Mesenteric fat pad (tissue), 1 donor: ENCODE data around the gene HAS3. TPM values are rescaled to one million over a fixed set of nuclear protein-coding genes. Genes with fewer than 3 reads are reported as not detected.
"Not testable (repeated sequence)": the region's sequence is repeated elsewhere in the genome, so short reads cannot be mapped to it uniquely, and the experiment has no call there.

ENCODE experiments used
- DNase-seq: peaks from one replicate; pipeline ENCODE4 v3.0.0-alpha.2; 2020; ENCODE audit warnings: low spot score
- long read RNA-seq: library from polyadenylated mRNA; unstranded; transcript quantifications from one replicate; pipeline ENCODE4 v2.0.0, GENCODE V29; 2020
- total RNA-seq: library from RNA; stranded (reverse); fragmentation: NEBNext Ultra II Directional; extraction: Animal tissue kit (Norgen Biotek cat#: 25700); gene quantifications from one replicate; pipeline ENCODE4 v1.2.1, GENCODE V29; 2021
- donor health status: DM: yes; HTN: yes; CAD: no.

The HAS3 gene, protein sequence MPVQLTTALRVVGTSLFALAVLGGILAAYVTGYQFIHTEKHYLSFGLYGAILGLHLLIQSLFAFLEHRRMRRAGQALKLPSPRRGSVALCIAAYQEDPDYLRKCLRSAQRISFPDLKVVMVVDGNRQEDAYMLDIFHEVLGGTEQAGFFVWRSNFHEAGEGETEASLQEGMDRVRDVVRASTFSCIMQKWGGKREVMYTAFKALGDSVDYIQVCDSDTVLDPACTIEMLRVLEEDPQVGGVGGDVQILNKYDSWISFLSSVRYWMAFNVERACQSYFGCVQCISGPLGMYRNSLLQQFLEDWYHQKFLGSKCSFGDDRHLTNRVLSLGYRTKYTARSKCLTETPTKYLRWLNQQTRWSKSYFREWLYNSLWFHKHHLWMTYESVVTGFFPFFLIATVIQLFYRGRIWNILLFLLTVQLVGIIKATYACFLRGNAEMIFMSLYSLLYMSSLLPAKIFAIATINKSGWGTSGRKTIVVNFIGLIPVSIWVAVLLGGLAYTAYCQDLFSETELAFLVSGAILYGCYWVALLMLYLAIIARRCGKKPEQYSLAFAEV
- 0.77 TPM for total RNA-seq
- long read RNA-seq = 0 reads

DNA sequence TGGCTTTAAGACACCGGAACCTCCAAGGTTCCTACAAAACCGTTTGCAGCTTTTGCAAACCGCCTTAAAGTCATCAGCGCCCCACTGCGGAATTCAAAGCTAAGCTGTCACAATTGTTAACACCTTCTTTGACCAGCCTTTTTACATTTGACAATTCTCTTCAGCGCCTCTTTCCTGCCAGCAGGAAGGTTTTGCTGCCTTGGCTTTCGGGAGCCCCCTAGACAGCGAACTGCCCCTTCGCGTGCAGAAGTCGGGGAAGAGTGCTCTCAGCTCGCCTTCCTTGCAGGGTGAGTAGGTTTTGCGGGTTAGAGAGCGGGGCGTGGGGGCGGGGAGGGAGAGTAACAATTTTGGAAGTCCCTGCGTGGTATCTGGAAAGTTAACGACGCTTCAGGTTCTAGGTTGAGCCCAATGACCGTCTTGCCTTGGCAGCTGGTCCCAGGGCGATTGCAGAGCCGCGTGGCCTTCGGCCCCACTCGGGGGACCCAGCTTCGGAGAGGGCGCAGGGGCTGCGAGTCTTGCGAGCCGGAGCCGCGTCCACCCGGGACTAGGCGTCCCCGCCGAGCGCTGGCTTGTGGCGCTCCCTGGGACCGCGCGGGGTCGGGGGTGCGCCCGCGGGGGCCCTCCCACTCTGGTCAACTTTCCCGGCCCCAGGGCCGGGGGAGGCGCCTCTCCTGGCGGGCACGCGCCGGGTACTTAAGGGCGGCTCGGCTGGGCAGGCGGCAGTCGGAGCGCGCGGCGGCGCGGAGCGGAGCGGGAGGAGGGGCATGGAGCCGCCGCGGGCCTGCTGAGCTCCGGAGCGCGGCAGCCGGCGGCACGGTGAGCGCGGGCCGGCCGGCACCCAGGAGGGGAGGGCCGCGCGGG lies at the start of gene HAS3:
Gene HAS3 (plus strand): TSS at position 153 of the 861 bp plus-strand sequence. CDS start 3,743 bp downstream, outside the sequence.
- no peak for DNase-seq

DNA sequence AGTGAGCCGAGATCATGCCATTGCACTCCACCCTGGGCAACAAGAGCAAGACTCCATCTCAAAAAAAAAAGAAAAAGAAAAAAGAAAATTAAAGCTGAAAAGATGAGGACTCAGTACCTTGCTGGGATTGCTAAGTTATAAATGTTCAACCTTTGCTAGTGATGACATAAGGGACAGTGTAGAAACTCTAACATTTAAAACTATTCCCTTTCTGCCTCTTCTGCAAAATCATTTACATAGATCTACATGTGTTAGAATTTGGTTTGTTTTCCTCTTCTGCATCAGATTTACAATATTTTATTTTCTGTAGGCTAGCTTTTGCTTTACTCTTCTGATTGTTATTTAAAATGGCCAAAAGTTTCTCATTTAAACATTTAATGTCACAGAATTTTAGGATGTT lies 49.5 kb upstream of the HAS3 start:
- no peak for DNase-seq

DNA sequence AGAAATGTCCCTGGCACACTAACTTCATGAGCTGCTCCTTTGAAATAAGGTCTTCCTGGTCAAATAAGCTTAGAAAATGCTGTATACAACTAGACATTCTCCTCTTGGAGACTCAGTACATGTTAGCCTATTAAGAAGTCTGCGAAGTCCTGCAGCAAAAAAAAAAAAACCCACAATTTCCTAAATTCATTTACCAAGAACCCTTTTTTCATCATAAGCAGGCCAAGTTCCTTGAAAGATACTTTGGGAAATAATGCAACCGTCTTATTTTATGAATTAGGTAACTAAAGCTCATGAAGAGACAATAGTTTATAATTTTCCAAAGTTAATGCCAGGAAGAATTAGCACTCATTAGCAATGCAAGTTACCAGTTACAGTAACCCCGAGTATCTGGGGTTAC lies 49.0 kb upstream of the HAS3 start:
- no peak for DNase-seq

DNA sequence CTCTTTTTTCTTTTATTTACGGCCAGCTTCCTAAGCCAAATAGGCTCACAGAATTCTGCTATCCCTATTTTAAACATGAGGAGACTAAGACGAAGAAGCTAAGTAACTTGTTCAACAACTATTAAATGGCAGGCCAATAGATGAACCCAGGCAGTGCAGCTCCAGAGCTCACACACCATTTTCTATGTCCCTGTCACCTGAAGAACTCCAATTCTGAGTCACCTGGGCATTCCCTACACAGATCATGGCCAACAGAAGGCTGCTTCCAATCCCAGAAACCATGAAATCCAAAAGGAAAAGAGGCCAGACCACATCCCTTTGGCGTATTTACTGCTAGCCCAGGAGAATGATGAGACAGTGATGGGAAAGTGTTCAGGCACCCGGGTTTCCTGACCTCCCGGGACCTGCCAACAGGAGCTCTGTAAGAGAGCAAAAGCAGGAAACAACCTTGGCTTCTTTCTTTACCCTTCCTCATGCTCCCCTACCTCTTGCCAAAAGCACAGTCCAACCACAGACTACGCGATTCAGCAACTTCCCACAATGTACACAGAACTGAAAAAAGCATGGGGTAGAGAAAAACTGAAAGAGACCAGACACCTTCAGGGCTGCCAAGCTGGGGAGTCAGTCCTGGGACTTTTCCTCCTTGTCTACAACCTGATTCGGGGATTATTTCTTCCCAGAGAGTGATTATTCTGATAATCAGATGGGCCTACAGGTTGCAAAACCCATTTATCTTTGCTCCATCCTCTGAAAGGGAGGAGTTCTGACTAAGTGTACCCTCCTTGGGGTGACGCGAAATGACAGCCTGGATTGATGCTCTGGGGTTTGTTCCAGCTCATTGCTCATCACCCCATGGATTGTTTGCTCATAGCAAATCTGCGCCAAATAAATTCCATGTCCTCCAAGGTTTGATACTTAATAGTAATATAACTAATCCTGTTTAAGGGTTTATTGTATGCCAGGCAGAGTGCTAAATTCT lies 47.8 kb upstream of the HAS3 start:
- DNase-seq = no peak

DNA sequence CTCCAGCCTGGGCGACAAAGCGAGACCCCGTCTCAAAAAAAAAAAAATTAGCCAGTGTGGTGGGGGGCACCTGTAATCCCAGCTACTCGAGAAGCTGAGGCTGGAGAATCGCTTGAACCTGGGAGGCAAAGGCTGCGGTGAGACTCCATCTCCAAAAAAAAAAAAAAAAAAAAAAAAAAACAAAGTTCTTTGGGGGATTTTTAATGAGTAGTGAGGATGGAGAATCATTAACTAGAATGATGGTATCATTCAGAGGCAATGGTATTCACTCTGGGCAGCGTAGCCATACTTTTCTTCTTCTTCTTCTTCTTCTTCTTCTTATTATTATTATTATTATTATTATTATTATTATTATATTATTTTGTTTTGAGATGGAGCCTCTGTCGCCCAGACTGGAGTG lies 42.0 kb upstream of the HAS3 start:
- DNase-seq = not testable (repeated sequence)

DNA sequence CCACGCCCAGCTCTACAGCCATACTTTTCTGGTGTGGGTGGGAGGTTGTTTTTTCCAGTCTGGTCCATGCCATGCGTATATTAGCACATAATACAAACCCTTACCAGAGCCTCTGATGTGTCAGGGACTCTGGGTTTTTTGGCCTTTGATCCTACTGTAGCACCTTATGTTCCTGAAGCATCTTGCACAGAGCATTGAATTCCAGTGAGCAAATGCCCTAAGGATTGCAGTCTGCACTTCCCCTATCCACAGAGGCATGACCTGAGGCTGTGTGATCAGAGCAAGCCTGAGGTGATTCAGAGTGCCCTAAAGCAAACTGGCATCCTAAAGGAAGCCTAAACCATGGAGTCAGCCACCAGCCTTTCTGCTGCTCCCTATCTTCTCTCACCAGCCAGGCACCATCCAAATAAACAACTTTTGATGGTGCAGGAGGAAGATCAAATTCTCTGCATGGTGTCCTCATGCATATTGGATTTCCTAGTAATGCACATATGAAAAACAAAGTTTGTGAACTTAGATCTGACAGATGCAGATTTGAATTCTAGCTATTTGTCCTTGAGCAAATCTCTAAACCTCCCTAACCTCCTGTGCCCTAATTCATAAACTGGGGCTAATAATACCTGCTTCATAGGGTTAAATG lies 41.2 kb upstream of the HAS3 start:
- no peak for DNase-seq

DNA sequence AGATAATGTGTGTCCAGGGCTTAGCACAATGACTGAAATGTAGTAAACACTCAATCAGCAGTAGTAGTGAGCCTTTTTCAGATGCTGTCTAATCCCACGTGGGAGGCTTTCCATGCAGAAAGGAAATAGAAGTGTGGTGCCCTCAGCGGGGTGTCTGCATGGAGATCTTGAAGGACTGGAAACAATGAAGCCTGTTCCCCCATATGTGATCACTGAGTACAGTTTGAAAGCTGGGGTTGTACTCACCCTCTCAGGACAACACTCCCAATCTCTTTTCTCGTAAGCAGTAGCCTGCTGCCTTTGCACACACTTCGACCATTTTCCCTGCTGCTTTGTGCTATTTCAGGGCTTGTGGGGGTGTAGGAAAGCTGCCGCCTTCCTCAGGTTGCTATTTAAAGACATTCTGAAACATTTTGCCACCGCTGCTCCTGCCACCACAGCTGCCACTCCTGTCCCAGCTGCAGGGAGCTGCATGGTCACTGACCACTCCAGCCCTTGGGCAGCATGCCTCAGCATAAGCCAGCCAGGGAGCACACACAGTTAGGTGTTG lies 40.6 kb upstream of the HAS3 start:
- DNase-seq = no peak

DNA sequence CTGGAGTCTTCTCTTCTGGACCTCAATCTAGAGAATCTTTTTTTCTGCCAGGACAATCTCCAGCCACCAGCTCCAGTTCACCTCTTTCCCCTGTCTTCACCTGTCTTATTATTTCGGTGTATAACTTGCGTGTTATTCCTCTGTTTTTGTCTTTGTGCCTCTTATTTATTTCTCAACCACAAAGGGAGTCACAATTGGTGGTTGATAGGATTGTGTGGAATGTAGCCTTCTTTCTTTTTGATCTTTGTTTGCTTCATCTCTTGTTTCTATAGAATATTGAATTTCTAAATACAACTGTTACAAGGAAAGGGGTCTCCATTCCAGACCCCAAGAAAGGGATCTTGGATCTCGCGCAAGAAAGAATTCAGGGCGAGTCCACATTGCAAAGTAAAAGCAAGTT lies 35.9 kb upstream of the HAS3 start:
- no peak for DNase-seq

DNA sequence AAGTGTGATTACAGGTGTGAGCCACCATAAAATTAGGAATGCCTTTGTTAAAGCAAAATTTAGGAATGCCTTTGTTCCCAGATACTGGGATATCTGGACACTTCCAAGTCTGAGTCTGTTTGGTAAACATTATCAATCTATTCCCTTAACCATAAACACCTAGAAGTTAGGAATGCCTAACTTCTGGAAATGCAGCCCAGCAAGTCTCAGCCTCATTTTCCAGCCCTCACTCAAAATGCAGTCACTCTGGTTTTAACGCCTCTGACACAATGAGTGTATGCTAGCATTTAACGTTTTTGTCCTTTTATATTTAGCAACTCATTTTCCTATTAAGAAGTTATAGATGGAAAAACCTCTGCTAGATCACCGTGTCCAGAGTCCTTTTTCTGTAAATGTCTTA lies 34.4 kb upstream of the HAS3 start:
- no peak for DNase-seq

DNA sequence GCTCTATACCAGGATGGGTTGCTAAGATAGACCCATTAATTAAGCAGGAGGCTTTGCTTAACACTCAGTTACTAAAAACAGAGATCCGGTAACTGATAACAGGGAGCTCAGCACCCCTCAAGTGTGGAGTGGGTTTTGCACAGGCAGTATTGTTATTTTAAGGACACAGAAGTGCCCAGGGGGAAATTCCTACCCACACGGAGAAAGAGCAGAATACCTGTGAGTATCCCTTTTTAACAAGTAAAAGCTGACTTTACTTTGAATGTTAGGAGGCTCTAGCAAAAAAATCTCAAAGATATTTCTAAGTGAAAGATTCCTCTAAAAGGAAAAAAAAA lies 32.8 kb upstream of the HAS3 start:
- DNase-seq = no peak

DNA sequence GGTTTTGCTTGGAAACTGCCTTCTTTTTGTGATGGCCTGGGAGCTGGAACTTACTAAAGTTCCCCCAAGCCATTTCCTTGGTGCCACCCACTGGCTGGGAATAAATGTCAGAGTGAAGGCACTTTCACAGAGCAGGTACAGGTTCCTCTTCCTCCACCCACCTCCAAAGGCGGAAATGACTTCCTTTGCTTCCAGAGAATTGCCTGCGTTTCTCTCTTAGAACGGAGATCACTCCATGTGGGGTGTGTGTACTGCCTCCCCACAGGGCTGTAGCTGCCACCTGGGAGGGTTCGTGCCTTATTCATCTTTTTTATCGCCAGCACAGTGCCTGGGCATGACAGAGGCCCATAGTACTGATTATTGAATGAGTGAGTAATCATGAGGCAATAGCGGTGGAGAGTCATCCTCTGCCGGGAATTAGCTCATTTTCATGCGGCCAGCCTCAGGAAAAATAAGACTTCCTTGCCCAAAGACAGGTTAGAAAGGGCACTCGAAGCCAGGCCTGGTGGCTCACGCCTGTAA lies 32.2 kb upstream of the HAS3 start:
- no peak for DNase-seq

DNA sequence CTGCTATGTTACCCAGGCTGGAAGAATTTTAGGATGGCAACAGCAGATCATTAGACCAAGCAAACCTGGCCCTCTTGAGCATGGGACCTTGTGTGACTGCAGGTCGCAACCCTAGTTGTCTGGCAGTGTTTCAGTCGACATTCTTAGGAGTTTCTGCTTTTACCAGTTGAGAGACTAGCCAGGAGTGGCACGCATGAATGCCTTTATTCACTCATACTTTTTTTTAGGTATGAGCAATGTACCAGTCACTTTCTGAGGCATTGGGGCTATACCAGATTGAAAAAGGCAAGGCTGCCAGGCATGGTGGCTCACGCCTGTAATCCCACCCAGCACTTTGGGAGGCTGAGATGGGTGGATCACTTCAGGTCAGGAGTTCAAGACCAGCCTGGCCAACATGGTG lies 28.2 kb upstream of the HAS3 start:
- DNase-seq = no peak

DNA sequence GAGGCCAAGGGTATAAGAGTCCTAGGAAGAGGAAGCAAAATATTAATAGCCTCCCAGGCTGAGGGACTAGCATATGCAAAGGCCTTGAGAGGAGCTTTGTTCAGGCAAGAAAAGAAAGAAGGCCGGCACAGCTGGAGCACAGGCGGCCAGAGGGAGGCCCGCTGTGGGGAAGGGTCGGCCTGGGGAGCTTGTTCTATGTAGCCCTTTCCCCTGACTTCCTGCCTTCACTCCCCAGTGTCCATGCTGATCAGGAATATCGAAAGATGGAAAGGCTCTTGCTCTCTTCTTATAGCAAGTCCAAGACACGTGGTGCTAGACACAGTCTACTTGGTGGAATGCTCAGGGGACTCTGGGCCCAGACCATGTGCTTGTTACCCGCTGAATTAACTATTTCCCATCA lies 27.4 kb upstream of the HAS3 start:
- DNase-seq = no peak

DNA sequence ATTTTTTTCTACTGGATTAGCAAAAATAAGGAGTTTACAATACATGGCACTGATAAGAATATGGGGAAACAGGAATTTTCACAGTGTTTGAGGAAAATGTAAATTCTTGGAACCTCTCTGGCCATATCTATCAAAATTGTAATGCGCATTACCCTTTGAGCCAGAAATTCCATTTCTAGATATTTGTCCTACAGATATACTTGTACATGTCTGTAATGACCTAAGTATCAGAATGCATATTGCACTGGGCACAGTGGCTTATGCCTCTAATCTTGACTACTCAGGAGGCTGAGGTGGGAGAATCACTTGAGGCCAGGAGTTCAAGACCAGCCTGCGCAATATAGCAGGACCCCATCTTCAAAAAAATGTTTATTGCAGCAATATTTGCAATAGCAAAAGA lies 25.8 kb upstream of the HAS3 start:
- no peak for DNase-seq

DNA sequence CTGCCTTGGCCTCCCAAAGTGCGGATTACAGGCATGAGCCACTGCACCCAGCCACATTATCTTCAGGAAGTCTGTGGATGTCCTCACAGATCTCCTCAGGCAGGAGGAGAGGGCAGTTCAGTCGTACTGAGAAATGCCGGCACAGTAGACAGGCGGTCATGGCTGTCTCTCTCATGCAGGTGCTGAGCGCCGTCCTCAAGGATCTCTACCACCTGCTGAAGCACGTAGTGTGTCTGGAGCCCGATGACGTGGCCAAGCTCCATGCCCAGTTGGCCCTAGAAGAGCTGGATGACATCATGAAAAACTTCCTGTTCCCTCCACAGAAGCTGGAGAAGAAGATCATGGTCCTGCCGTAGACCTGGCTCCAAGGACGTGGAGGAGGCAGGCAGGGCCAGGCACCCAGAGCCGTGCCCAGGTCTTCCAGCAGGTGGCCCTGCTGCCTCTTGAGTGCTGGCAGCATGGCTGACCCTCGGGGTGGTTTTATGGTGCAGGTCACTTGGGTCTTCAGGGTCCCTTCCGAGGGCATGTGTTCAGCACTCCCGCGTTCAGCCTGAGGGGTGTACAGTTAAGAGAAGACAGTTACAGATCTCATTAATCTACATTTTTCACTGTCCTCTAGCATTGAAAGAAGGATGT lies 22.0 kb upstream of the HAS3 start:
- no peak for DNase-seq

DNA sequence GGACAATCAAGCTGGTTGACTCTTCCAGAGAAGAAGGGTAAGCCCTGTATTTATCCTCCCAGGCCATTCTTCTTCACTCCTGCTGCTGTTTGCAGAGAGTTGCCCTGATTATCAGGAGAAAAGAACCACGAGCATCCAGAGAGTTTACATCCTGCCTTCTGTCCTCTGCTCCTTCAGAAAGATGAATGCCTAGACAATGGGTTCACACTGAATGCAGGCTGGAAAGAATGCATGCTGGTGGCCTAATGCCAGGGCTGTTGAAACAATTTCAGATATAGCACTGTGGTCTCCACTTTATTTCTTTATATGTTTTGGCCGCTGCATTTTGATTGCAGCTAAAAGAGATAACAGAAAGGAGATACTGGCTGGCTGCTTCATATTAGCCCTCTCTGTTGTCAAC lies 21.2 kb upstream of the HAS3 start:
- no peak for DNase-seq

DNA sequence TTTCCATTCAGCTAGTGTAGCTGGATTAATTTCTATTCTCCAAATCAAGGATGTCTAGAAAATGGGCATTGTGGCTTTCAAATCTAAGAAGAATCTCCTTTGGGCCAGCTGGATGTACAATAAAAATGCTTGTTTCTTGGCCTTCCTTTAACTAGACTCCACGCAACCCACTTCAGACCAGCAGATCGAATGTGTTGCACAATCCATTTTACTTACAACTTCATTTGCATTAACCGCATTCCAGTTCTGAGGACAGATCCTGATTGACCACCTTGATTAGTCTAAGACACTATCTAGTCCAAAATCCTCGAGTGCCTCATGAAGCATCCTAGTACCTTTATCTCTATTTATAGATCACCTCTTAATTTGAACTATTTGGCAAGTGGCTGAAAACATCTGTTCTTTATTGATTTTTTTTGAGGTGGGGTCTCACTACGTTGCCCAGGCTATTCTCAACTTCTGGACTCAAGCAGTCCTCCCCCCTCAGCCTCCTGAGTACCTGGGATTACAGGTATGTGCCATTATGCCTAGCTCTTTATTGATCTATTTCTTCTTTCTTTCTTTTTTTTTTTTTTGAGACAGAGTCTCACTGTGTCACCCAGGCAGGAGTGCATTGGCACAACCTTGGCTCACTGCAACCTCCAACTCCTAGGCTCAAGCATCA lies 20.3 kb upstream of the HAS3 start:
- no peak for DNase-seq

DNA sequence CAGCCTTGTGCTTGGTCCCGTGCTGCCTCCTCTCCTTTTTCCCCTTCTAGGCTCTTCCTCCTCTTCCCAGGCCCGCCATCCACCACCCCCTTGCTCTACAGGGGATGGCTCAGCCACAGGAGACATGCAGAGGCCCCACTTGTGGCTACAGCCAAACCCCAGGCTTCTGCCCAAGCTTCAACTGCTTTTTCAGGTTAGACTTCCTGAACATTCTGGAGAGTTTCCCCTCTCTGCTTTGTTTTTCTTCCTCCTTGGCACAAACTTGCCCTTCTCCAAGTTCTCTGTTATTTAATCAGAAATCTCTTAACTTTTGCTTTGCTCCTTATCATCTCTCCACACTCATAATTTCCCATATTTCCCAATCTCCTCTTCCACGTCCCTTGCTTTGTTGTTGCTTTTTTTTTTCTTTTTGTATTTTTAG lies 18.3 kb upstream of the HAS3 start:
- DNase-seq = no peak

DNA sequence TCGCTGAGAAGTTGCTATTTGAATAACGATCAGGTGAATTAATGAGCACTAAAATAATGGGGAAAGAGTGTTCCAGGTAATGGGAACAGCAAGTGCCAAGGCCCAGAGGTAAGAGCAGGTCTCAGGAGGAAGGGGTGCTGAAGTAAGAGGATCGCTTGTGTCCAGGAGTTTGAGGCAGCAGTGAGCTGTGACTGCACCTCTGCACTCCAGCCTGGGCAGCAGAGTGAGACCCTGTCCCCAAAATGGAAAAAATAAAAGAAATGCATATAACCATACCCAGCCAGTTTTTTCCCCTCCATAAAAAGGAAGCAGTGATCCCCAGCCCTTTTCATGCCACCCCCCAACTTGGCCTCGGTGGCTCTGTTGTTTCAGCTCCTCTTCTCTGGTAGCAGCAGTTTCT lies 16.8 kb upstream of the HAS3 start:
- no peak for DNase-seq
